Spinal cord (tissue), 10 donors: ENCODE results near the gene TRPM5. TPM values are rescaled to one million over a fixed set of nuclear protein-coding genes. Genes with fewer than 3 reads are reported as not detected.
"Not testable (repeated sequence)": the region's sequence is repeated elsewhere in the genome, so short reads cannot be mapped to it uniquely, and the experiment has no call there.

ENCODE experiments used
- DNase-seq, 6 donors: peaks; one replicate each; pipeline versions ENCODE4 v3.0.0 to v3.0.0-alpha.2; 2013 to 2015; ENCODE audit warnings: low spot score in 6 of 6, low read depth in 4 of 6
- H3K27ac ChIP-seq: one replicate; pipeline ENCODE4 v1.5.1; 2013; ENCODE audit warnings: low read depth, low read length, control low read depth
- H3K27me3 ChIP-seq: one replicate; pipeline ENCODE4 v1.6.1; 2013; ENCODE audit warnings: low read length; ENCODE audit not compliant: control insufficient read depth, insufficient read depth
- H3K36me3 ChIP-seq: one replicate; pipeline ENCODE4 v1.6.1; 2013; ENCODE audit warnings: low read length; ENCODE audit not compliant: control insufficient read depth, insufficient read depth
- H3K4me1 ChIP-seq: one replicate; pipeline ENCODE4 v1.6.1; 2013; ENCODE audit warnings: low read length; ENCODE audit not compliant: control insufficient read depth, insufficient read depth
- H3K4me3 ChIP-seq: one replicate; pipeline ENCODE4 v1.5.1; 2013; ENCODE audit warnings: low read depth, low read length, control low read depth
- H3K9me3 ChIP-seq: one replicate; pipeline ENCODE4 v1.6.1; 2013; ENCODE audit warnings: low read length; ENCODE audit not compliant: control insufficient read depth, insufficient read depth
- WGBS: methylation state at CpG from one replicate; pipeline ENCODE4 v1.1.5; 2013; ENCODE audit warnings: missing lambda C conversion rate; ENCODE audit not compliant: insufficient coverage; 5-methylcytosine and 5-hydroxymethylcytosine counted together
- polyA plus RNA-seq, 2 donors: library from polyadenylated mRNA; unstranded; fragments of 120-200 nt; gene quantifications; one replicate each; pipeline ENCODE4 v1.2.1, GENCODE V29; 2013; ENCODE audit not compliant: insufficient read length in 2 of 2
- total RNA-seq, 2 donors: library from RNA; depleted of rRNA in 1 of 2; stranded (reverse); fragments of 120-200 nt in 1 of 2; fragments of >200 nt in 1 of 2; gene quantifications; one replicate each; pipeline versions ENCODE4 v1.2.3 to v1.2.4, GENCODE V29; 2013 to 2014
- donor health status: healthy.

Gene TRPM5
- total and polyA plus RNA-seq, 4 donors: 0.08 to 0.11 (median 0.10) TPM; not detected in 1

- not testable (repeated sequence) for H3K36me3 ChIP-seq, H3K4me3 ChIP-seq, H3K27me3 ChIP-seq, H3K27ac ChIP-seq, H3K9me3 ChIP-seq, H3K4me1 ChIP-seq, DNase-seq
- 33% methylated on average over 1 of the region's 6 CpGs for WGBS
These were observed 36.0 kb upstream of the TRPM5 start for GRCh38 chr11:2480067-2480873.

- H3K27me3 ChIP-seq: no peaks in the 10 kb centered on the region
- H3K36me3 ChIP-seq: no peaks in the 10 kb centered on the region
- no peak overlapping the region for H3K27ac ChIP-seq
- no peak overlapping the region for H3K4me3 ChIP-seq
- DNase-seq: no peak
- H3K9me3 ChIP-seq: no peaks in the 10 kb centered on the region
- H3K4me1 ChIP-seq: no peaks in the 10 kb centered on the region
- WGBS: 93% methylated on average over 6 of the region's 8 CpGs
These were observed 33.6 kb upstream of the TRPM5 start for GRCh38 chr11:2477936-2478335.

GRCh38 chr11:2477254-2477653 is 32.9 kb upstream of the TRPM5 start:
- WGBS: 59% methylated on average over 3 of the region's 3 CpGs
- DNase-seq: peak in 1 of 6 donors; percentile 8
- Histone ChIP-seq H3K4me1 (no peaks in the 10 kb centered on the region), H3K27me3 (no peaks in the 10 kb centered on the region), H3K9me3 (no peaks in the 10 kb centered on the region), H3K36me3 (no peaks in the 10 kb centered on the region), H3K4me3 (no peak overlapping the region), H3K27ac (no peak overlapping the region)

GRCh38 chr11:2475136-2475918 is 31.0 kb upstream of the TRPM5 start:
- Histone ChIP-seq H3K27ac (no peak overlapping the region), H3K9me3 (no peaks in the 10 kb centered on the region), H3K4me1 (no peaks in the 10 kb centered on the region), H3K36me3 (no peaks in the 10 kb centered on the region), H3K4me3 (no peak overlapping the region), H3K27me3 (no peaks in the 10 kb centered on the region)
- WGBS: 73% methylated on average over 8 of the region's 17 CpGs
- no peak for DNase-seq

- H3K4me3 ChIP-seq: no peak overlapping the region
- 81% methylated on average over 18 of the region's 19 CpGs for WGBS
These were observed 30.0 kb upstream of the TRPM5 start for GRCh38 chr11:2474059-2474901.

GRCh38 chr11:2473361-2474058 is 29.2 kb upstream of the TRPM5 start:
- Histone ChIP-seq H3K4me1 (no peaks in the 10 kb centered on the region), H3K27ac (no peak overlapping the region), H3K4me3 (no peak overlapping the region), H3K36me3 (no peaks in the 10 kb centered on the region), H3K27me3 (no peaks in the 10 kb centered on the region), H3K9me3 (no peaks in the 10 kb centered on the region)
- 88% methylated on average over 19 of the region's 27 CpGs for WGBS
- DNase-seq: no peak

More at GRCh38 chr11:2474059-2474901, 30.0 kb upstream of the TRPM5 start:
- Histone ChIP-seq H3K9me3 (no peaks in the 10 kb centered on the region), H3K36me3 (no peaks in the 10 kb centered on the region), H3K4me1 (no peaks in the 10 kb centered on the region), H3K27ac (no peak overlapping the region), H3K27me3 (no peaks in the 10 kb centered on the region)
- DNase-seq: no peak

- 80% methylated on average over 5 of the region's 8 CpGs for WGBS
- DNase-seq: no peak
- no peaks in the 10 kb centered on the region for H3K4me1 ChIP-seq
These were observed 28.3 kb upstream of the TRPM5 start for GRCh38 chr11:2472428-2473186.

GRCh38 chr11:2471804-2472096 is 27.4 kb upstream of the TRPM5 start:
- H3K27me3 ChIP-seq: no peaks in the 10 kb centered on the region
- no peak for DNase-seq
- WGBS: 98% methylated on average over 6 of the region's 6 CpGs
- no peaks in the 10 kb centered on the region for H3K4me1 ChIP-seq
- H3K36me3 ChIP-seq: no peaks in the 10 kb centered on the region
- no peak overlapping the region for H3K4me3 ChIP-seq
- H3K9me3 ChIP-seq: no peaks in the 10 kb centered on the region
- H3K27ac ChIP-seq: no peak overlapping the region

More at GRCh38 chr11:2472428-2473186, 28.3 kb upstream of the TRPM5 start:
- H3K27ac ChIP-seq: no peak overlapping the region
- H3K27me3 ChIP-seq: no peaks in the 10 kb centered on the region
- H3K4me3 ChIP-seq: no peak overlapping the region
- H3K9me3 ChIP-seq: no peaks in the 10 kb centered on the region
- no peaks in the 10 kb centered on the region for H3K36me3 ChIP-seq
